ENCODE data around the gene GABRG3. TPM values are rescaled to one million over a fixed set of nuclear protein-coding genes. Genes with fewer than 3 reads are reported as not detected.

Gene GABRG3
- total RNA-seq, 1 experiment from 2014 or later = 0.15 TPM

GRCh38 chr15:27589260-27589659 lies 618.3 kb downstream of the GABRG3 start:
- Histone ChIP-seq H3K23ac (ENCODE audit: insufficient read length, low read depth, low read length) (no peak overlapping the region), H3K27me3 (ENCODE audit: insufficient read depth, low read length) (no peaks in the 10 kb centered on the region), H2BK12ac (ENCODE audit: insufficient read length, low read depth, low read length) (no peak overlapping the region), H3K4me1 (ENCODE audit: insufficient read depth, low read length) (no peaks in the 10 kb centered on the region), H3K9ac (ENCODE audit: extremely low read depth, insufficient read length, low read length) (no peak overlapping the region), H3K56ac (ENCODE audit: insufficient read length, low read depth, low read length) (no peak overlapping the region), H3K23me2 (ENCODE audit: insufficient read length, low read depth, low read length, poor library complexity, severe bottlenecking) (no peaks in the 10 kb centered on the region), H2AFZ (ENCODE audit: low read length) (no peak overlapping the region), H4K20me1 (ENCODE audit: control insufficient read depth, insufficient read depth, insufficient read length) (no peaks in the 10 kb centered on the region), H3K79me1 (ENCODE audit: insufficient read depth, low read depth, low read length, poor library complexity, severe bottlenecking) (no peaks in the 10 kb centered on the region), H3K18ac (ENCODE audit: insufficient read length, low read depth, low read length) (no peak overlapping the region), H4K5ac (ENCODE audit: insufficient read length, low read depth, low read length) (no peak overlapping the region), H2BK15ac (ENCODE audit: low read depth, low read length) (no peak overlapping the region), H4K91ac (ENCODE audit: insufficient read length, low read depth, low read length) (no peak overlapping the region), H2BK120ac (ENCODE audit: low read depth, low read length, poor library complexity, severe bottlenecking) (no peak overlapping the region), H3K79me2 (ENCODE audit: insufficient read depth, low read length) (no peaks in the 10 kb centered on the region), H3K27ac (ENCODE audit: insufficient read length, low read depth, low read length) (no peak overlapping the region), H2AK5ac (ENCODE audit: insufficient read length, low read length) (no peak overlapping the region), H3K14ac (ENCODE audit: insufficient read depth, low read length) (no peak overlapping the region), H2BK20ac (ENCODE audit: low read depth, low read length, poor library complexity, severe bottlenecking) (no peak overlapping the region), H2BK5ac (ENCODE audit: insufficient read length, low read length) (no peak overlapping the region), H4K8ac (replicated peaks; ENCODE audit: insufficient read length, low read depth, low read length) (no peak overlapping the region), H3K9me3 (ENCODE audit: control insufficient read depth, low read depth, low read length) (no peaks in the 10 kb centered on the region), H3T11ph (ENCODE audit: low read length) (no peak overlapping the region), H3K4me2 (ENCODE audit: insufficient read depth, insufficient read length, low read length) (no peak overlapping the region), H3K4ac (ENCODE audit: low read depth, low read length) (no peak overlapping the region)
- Mint-ChIP-seq H3K36me3 (ENCODE audit: insufficient read depth in 1 of 3, low read depth in 3 of 3) (no peaks in the 10 kb centered on the region; a peak in 1 of 7 replicates), H3K4me1 (peaks cover 8 to 11% of the 10 kb centered on the region in 2 experiments), H3K9me3 (no peaks in the 10 kb centered on the region), H3K27me3 (ENCODE audit: low read depth) (peaks cover 7% of the 10 kb centered on the region), H3K4me3 (no peak overlapping the region), H3K27ac (no peak overlapping the region)
- DNase-seq = no peak
- TF ChIP-seq CTCF (conservative IDR thresholded peaks at IDR 0.05) = no peak
- no CpG with 5 or more reads among the region's 9 CpGs for WGBS (ENCODE audit: extremely low coverage, insufficient read length, low lambda C conversion rate)
